Measurements from ENCODE around the gene TNFSF13B.

The TNFSF13B gene

GRCh38 chr13:108350579-108350978, 81.1 kb downstream of the TNFSF13B start:
- Histone ChIP-seq H3K79me2 (ENCODE audit: insufficient read depth, low read length) (no peaks in the 10 kb centered on the region), H3K9me3 (ENCODE audit: low read length) (no peaks in the 10 kb centered on the region), H2AFZ (ENCODE audit: low read length) (no peak overlapping the region), H3K9ac (ENCODE audit: low read length) (no peak overlapping the region), H3K4me1 (ENCODE audit: insufficient read depth, low read length, severe bottlenecking) (no peaks in the 10 kb centered on the region), H3K4me2 (ENCODE audit: low read length) (no peak overlapping the region), H3K36me3 (ENCODE audit: insufficient read depth, low read length) (no peaks in the 10 kb centered on the region), H3F3A (ENCODE audit: insufficient read depth, low read length) (no peaks in the 10 kb centered on the region), H3K9me2 (ENCODE audit: low read depth, low read length) (no peaks in the 10 kb centered on the region), H3K4me3 (ENCODE audit: low read depth, low read length, poor library complexity, severe bottlenecking) (no peak overlapping the region), H4K20me1 (ENCODE audit: insufficient read depth, low read length) (no peaks in the 10 kb centered on the region), H3K27me3 (ENCODE audit: insufficient read depth, low read length) (no peaks in the 10 kb centered on the region), H3K27ac (ENCODE audit: low read depth, low read length, poor library complexity, severe bottlenecking) (no peak overlapping the region)
- TF ChIP-seq EZH2 (IDR thresholded peaks at IDR 0.05; ENCODE audit: borderline replicate concordance, low read length) (no peak), CTCF (IDR thresholded peaks at IDR 0.05; ENCODE audit: low read length) (no peak)

- Histone ChIP-seq H3K4me2 (ENCODE audit: low read length) (no peak overlapping the region), H3K9me2 (ENCODE audit: low read depth, low read length) (no peaks in the 10 kb centered on the region), H2AFZ (ENCODE audit: low read length) (no peak overlapping the region), H3K4me3 (ENCODE audit: low read depth, low read length, poor library complexity, severe bottlenecking) (no peak overlapping the region), H3K27ac (ENCODE audit: low read depth, low read length, poor library complexity, severe bottlenecking) (no peak overlapping the region), H3F3A (ENCODE audit: insufficient read depth, low read length) (no peaks in the 10 kb centered on the region), H3K27me3 (ENCODE audit: insufficient read depth, low read length) (no peaks in the 10 kb centered on the region), H3K4me1 (ENCODE audit: insufficient read depth, low read length, severe bottlenecking) (no peaks in the 10 kb centered on the region), H3K9ac (ENCODE audit: low read length) (no peak overlapping the region), H3K9me3 (ENCODE audit: low read length) (no peaks in the 10 kb centered on the region), H4K20me1 (ENCODE audit: insufficient read depth, low read length) (no peaks in the 10 kb centered on the region), H3K36me3 (ENCODE audit: insufficient read depth, low read length) (no peaks in the 10 kb centered on the region), H3K79me2 (ENCODE audit: insufficient read depth, low read length) (no peaks in the 10 kb centered on the region)
- no peak for TF ChIP-seq CTCF (IDR thresholded peaks at IDR 0.05; ENCODE audit: low read length)
- TF ChIP-seq EZH2 (IDR thresholded peaks at IDR 0.05; ENCODE audit: borderline replicate concordance, low read length), result no peak
Measured at GRCh38 chr13:108352599-108352998, 83.1 kb downstream of the TNFSF13B start.

- Histone ChIP-seq H3K27me3 (ENCODE audit: insufficient read depth, low read length) (no peaks in the 10 kb centered on the region), H2AFZ (ENCODE audit: low read length) (no peak overlapping the region), H4K20me1 (ENCODE audit: insufficient read depth, low read length) (no peaks in the 10 kb centered on the region), H3K4me1 (ENCODE audit: insufficient read depth, low read length, severe bottlenecking) (no peaks in the 10 kb centered on the region), H3K36me3 (ENCODE audit: insufficient read depth, low read length) (no peaks in the 10 kb centered on the region), H3F3A (ENCODE audit: insufficient read depth, low read length) (no peaks in the 10 kb centered on the region), H3K4me3 (ENCODE audit: low read depth, low read length, poor library complexity, severe bottlenecking) (no peak overlapping the region), H3K9me3 (ENCODE audit: low read length) (no peaks in the 10 kb centered on the region), H3K9me2 (ENCODE audit: low read depth, low read length) (no peaks in the 10 kb centered on the region), H3K9ac (ENCODE audit: low read length) (no peak overlapping the region), H3K79me2 (ENCODE audit: insufficient read depth, low read length) (no peaks in the 10 kb centered on the region), H3K4me2 (ENCODE audit: low read length) (no peak overlapping the region), H3K27ac (ENCODE audit: low read depth, low read length, poor library complexity, severe bottlenecking) (no peak overlapping the region)
- TF ChIP-seq CTCF (IDR thresholded peaks at IDR 0.05; ENCODE audit: low read length) (no peak), EZH2 (IDR thresholded peaks at IDR 0.05; ENCODE audit: borderline replicate concordance, low read length) (no peak)
Measured at GRCh38 chr13:108357228-108357627, 87.7 kb downstream of the TNFSF13B start.
